Right lobe of liver (tissue), 6 donors: Measurements from ENCODE around the gene HMOX2. TPM values are rescaled to one million over a fixed set of nuclear protein-coding genes. Genes with fewer than 3 reads are reported as not detected.
A peak's percentile ranks its signal among the peaks of the same experiment; 100 is the strongest.

ENCODE experiments used
- ATAC-seq, 4 donors: fragments of 200-7000 bp; cut with Tn5 transposase; one replicate each; pipeline ENCODE4 v1.9.1; 2020; ENCODE audit warnings: mild to moderate bottlenecking in 4 of 4, moderate library complexity in 4 of 4
- DNase-seq, 3 donors: peaks; one replicate each; pipeline ENCODE4 v3.0.0-alpha.2; 2020
- H3K27ac ChIP-seq, 3 donors: fragments of 200-600 bp; one replicate each; pipeline ENCODE4 v1.8.0; 2022
- H3K27me3 ChIP-seq, 2 donors: fragments of 200-600 bp; one replicate each; pipeline ENCODE4 v1.8.0; 2022
- H3K36me3 ChIP-seq, 4 donors: fragments of 200-600 bp; sonication (generic) in 1 of 4; one replicate each; pipeline versions ENCODE4 v1.5.1 to v1.8.0; 2017 to 2022; ENCODE audit warnings: control low read depth in 1 of 4
- H3K4me1 ChIP-seq, 4 donors: fragments of 200-600 bp; sonication (generic) in 1 of 4; one replicate each; pipeline versions ENCODE4 v1.5.1 to v1.8.0; 2017 to 2022; ENCODE audit warnings: control low read depth in 1 of 4
- H3K4me3 ChIP-seq, 3 donors: fragments of 200-600 bp; one replicate each; pipeline ENCODE4 v1.8.0; 2022
- H3K9me3 ChIP-seq, 4 donors: fragments of 200-600 bp; sonication (generic) in 1 of 4; one replicate each; pipeline versions ENCODE4 v1.5.1 to v1.8.0; 2017 to 2022; ENCODE audit warnings: control low read depth in 1 of 4
- POLR2A ChIP-seq: fragments of 450-650 bp; IDR thresholded peaks from one replicate; pipeline ENCODE4 v1.6.1; 2017; ENCODE audit warnings: antibody characterized with exemption, mild to moderate bottlenecking
- WGBS: methylation state at CpG from one replicate; pipeline ENCODE4 v1.1.6; 2018; ENCODE audit warnings: low coverage, low lambda C conversion rate; ENCODE audit not compliant: insufficient coverage; ENCODE audit errors: missing lambda C conversion rate; 5-methylcytosine and 5-hydroxymethylcytosine counted together
- intact Hi-C, 2 donors: fragments of 100-400 bp; cut with DNase I; formaldehyde crosslinking; loops; one replicate each; pipeline versions ENCODE4 v1.11.2 to v1.14.1; 2022
- total RNA-seq, 6 experiments: library from RNA; depleted of rRNA in 2 of 6; stranded (reverse); fragments of >200 nt in 2 of 6; fragmentation: NEBNext Ultra II Directional in 3 of 6; extraction: Animal tissue kit (Norgen Biotek cat#: 25700) in 3 of 6; gene quantifications; one replicate each; pipeline versions ENCODE4 v1.1.0 to v1.2.4, GENCODE V29; 2016 to 2023
- TF ChIP-seq, protein P1 (sequence below), 4 donors: fragments of 200-600 bp in 3 of 4; fragments of 450-650 bp in 1 of 4; IDR thresholded peaks; one replicate each; pipeline versions ENCODE4 v1.5.1 to v1.8.0; 2016 to 2022; ENCODE audit warnings: antibody characterized with exemption in 4 of 4, mild to moderate bottlenecking in 2 of 4
- donor health status: DM: no; HTN: yes; CAD: no.
- donor health status: DM: no; HTN: no; CAD: no.
- donor health status: DM: no; HTN: no; CAD: no.
- donor health status: DM: no; HTN: yes; CAD: no.
- donor health status: DM: no; HTN: yes; CAD: no.

HMOX2 gene
- total RNA-seq, 6 experiments from 2014 or later, result 39.7 to 74.7 (median 55.4) TPM

DNA sequence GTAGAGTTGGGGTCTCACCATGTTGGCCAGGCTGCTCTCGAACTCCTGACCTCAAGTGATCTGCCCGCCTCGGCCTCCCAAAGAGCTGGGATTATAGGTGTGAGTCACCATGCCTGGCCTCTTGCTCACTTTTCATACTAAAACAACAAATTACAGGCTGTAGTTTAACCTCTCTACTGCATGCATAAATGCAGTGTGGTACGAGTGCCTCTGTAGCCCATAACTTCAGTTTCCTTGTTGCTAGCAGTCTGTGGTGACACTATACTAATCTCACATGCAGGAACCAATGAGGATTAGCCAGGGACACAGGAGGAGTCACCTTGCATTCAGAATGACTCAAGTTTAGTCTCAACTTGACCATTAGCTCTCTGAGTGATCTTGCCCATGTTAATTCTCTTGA lies 20.1 kb downstream of the HMOX2 start:
- intact Hi-C loops, result no loop called here
- Histone ChIP-seq H3K9me3 (no peaks in the 10 kb centered on the region), H3K27ac (no peak overlapping the region), H3K4me3 (no peak overlapping the region), H3K27me3 (no peaks in the 10 kb centered on the region), H3K4me1 (peaks cover 0 to 14% (median 8%) of the 10 kb centered on the region in 4 donors), H3K36me3 (peaks cover 0 to 7% (median 3%) of the 10 kb centered on the region in 4 donors)
- DNase-seq (no peak), ATAC-seq (no peak)
- 89% methylated on average over 3 of the region's 4 CpGs for WGBS
- TF ChIP-seq POLR2A, result no peak
- TF ChIP-seq, protein P1, sequence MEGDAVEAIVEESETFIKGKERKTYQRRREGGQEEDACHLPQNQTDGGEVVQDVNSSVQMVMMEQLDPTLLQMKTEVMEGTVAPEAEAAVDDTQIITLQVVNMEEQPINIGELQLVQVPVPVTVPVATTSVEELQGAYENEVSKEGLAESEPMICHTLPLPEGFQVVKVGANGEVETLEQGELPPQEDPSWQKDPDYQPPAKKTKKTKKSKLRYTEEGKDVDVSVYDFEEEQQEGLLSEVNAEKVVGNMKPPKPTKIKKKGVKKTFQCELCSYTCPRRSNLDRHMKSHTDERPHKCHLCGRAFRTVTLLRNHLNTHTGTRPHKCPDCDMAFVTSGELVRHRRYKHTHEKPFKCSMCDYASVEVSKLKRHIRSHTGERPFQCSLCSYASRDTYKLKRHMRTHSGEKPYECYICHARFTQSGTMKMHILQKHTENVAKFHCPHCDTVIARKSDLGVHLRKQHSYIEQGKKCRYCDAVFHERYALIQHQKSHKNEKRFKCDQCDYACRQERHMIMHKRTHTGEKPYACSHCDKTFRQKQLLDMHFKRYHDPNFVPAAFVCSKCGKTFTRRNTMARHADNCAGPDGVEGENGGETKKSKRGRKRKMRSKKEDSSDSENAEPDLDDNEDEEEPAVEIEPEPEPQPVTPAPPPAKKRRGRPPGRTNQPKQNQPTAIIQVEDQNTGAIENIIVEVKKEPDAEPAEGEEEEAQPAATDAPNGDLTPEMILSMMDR (IDR thresholded peaks at IDR 0.05), result no peak

DNA sequence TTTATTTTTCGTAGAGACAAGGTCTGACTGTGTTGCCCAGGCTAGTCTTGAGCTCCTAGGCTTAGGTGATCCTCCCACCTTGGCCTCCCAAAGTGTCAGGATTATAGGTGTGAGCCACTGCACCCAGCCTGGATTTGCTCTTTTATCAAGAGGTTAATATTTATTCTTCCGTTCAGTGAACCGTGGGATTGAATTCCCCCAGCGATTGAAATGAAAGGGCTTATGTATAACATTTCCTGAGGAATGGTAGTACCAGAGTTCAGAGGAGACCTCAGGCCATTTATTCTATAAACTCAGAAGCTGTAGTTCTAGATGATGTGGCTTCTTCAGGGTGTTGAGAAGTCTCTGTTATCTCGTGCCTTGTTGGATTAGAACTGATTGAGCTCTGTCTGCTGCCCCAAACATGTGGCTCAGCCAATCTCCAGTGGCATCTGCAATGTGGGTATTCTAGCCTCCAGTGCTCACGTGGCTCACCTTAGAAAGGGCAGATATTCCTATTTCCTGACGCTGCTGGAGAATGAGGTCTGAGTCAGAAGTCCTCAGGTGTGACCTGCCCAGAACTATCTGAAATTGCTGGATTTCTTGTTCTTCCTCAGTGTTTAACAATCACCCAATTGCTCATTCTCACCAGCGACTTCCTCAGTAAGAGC lies 22.5 kb downstream of the HMOX2 start:
- Histone ChIP-seq H3K27ac (no peak overlapping the region), H3K4me3 (no peak overlapping the region), H3K36me3 (peaks cover 0 to 7% (median 3%) of the 10 kb centered on the region in 4 donors), H3K27me3 (no peaks in the 10 kb centered on the region), H3K9me3 (no peaks in the 10 kb centered on the region), H3K4me1 (peaks cover 0 to 20% (median 8%) of the 10 kb centered on the region in 4 donors)
- no peak for ATAC-seq
- no peak for DNase-seq
- WGBS, result 75% methylated on average over 6 of the region's 8 CpGs
- intact Hi-C loops, result no loop called here
- TF ChIP-seq, protein P1 (IDR thresholded peaks at IDR 0.05), result no peak

DNA sequence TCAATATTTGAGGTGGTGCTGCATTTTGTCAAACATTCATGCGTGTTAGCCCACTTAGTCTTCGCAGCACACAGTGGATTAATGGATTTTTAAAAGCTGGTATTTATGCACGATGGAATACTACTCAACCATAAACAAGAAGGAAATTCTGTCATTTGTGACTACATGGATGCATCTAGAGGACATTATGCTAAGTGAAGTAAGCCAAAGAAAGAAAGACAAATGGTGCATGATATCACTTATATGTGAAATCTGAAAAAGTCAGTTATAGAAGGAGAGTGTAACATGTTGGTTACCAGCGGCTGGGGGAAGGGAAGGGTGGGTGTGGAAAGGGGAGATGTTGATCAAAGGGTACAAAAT lies 23.0 kb downstream of the HMOX2 start:
- no peak for ATAC-seq
- WGBS, result 92% methylated on average over 4 of the region's 4 CpGs
- no peak for DNase-seq
- Histone ChIP-seq H3K9me3 (no peaks in the 10 kb centered on the region), H3K27ac (no peak overlapping the region), H3K36me3 (peaks cover 0 to 7% (median 3%) of the 10 kb centered on the region in 4 donors), H3K4me1 (peaks cover 0 to 20% (median 8%) of the 10 kb centered on the region in 4 donors), H3K4me3 (no peak overlapping the region), H3K27me3 (no peaks in the 10 kb centered on the region)
- TF ChIP-seq, protein P1 (IDR thresholded peaks at IDR 0.05), result no peak
- TF ChIP-seq POLR2A, result no peak
- intact Hi-C loops, result no loop called here

DNA sequence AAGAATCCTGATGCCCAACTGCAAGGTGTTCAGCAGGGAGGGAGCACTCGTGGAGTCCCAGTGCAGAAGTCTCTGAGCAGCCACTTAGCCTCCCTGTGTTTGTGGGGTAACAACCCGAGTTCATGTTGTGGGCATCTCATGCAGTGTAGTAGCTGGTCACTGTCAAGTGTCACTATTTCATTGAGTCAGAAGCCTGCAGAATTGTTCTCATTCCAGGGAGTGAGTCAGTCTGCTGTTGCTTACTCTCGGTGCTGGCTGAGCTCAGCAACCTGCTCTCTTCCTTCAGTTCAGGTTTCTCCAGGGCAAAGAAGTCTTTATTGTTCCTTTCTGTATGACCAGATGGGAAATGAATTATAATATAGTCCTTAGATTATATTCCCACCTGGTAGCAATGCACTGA lies 24.1 kb downstream of the HMOX2 start:
- intact Hi-C loops, result loop anchor here in 1 of 2 donors (10.0 kb wide), 1 partner anchor 55 kb away; the partner anchor contains the start of gene C16orf96
- H3K36me3 ChIP-seq, result peaks cover 0 to 7% (median 3%) of the 10 kb centered on the region in 4 donors
- DNase-seq (no peak), ATAC-seq (peak; percentile 47 to 88 (median 48))
- H3K4me3 ChIP-seq, result no peak overlapping the region
- H3K9me3 ChIP-seq, result no peaks in the 10 kb centered on the region
- H3K4me1 ChIP-seq, result peaks cover 0 to 20% (median 8%) of the 10 kb centered on the region in 4 donors
- no peaks in the 10 kb centered on the region for H3K27me3 ChIP-seq
- TF ChIP-seq, protein P1 (IDR thresholded peaks at IDR 0.05), result no peak
- no peak for TF ChIP-seq POLR2A
- 33% methylated on average over 2 of the region's 3 CpGs for WGBS
- peak overlapping the region; percentile 58 to 82 (median 66) for H3K27ac ChIP-seq
